ENCODE data around the gene MLC1. TPM values are rescaled to one million over a fixed set of nuclear protein-coding genes. Genes with fewer than 3 reads are reported as not detected.

The MLC1 gene
- total RNA-seq, 1 donor from 2014 or later, result 29.2 TPM

DNA sequence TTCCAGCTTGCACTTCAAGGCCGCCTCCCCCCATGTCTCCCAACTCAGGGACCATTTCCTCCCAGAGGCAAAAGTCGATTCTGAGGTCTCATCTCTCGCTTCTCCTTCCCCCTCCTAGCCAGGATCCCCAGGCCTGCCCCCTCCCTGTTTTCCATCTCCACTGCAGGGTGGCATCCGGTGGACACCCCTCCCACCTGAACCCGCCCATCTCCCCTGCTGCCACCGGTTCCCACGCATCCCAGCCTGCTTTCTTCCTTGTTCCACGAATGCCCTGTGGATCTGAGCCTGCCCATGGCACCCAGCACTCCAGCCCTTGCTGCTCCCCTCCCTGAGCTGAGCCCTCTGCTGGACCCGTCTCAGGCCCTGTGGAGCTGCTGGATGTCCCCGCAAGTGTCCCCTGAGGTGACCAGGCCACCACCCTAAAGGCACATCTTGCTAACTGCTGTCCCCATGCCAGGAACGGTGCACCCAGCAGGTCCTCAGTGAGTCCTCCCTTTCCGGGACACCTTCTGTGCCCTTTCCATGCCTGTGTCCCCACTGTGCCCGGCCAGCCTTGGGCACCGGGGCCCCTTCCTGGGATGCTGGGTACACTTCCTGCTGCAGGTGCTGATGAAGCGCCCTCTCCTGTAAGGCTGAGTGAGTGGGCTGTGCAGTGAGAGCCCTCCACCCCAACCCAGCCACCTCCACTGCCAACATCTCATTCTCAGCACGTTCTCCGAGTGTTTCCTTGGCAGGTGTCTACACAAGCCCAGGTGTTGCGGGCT is 73.6 kb downstream of the MLC1 start:
- H3K27ac ChIP-seq, result no peak overlapping the region
- DNase-seq (ENCODE audit: extremely low spot score in 2 of 2), result peak in 1 of 2 donors; percentile 58
- H3K4me3 ChIP-seq, result no peak overlapping the region
- intact Hi-C loops (cut with DNase I), result no loop called here
- no peaks in the 10 kb centered on the region for H3K9me3 ChIP-seq
- no peak for TF ChIP-seq POLR2AphosphoS5 (IDR thresholded peaks at IDR 0.05; ENCODE audit: insufficient read depth in 1 of 2, low read depth in 1 of 2)
- no peak for TF ChIP-seq POLR2A (IDR thresholded peaks at IDR 0.05)
- TF ChIP-seq, protein P1, sequence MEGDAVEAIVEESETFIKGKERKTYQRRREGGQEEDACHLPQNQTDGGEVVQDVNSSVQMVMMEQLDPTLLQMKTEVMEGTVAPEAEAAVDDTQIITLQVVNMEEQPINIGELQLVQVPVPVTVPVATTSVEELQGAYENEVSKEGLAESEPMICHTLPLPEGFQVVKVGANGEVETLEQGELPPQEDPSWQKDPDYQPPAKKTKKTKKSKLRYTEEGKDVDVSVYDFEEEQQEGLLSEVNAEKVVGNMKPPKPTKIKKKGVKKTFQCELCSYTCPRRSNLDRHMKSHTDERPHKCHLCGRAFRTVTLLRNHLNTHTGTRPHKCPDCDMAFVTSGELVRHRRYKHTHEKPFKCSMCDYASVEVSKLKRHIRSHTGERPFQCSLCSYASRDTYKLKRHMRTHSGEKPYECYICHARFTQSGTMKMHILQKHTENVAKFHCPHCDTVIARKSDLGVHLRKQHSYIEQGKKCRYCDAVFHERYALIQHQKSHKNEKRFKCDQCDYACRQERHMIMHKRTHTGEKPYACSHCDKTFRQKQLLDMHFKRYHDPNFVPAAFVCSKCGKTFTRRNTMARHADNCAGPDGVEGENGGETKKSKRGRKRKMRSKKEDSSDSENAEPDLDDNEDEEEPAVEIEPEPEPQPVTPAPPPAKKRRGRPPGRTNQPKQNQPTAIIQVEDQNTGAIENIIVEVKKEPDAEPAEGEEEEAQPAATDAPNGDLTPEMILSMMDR (IDR thresholded peaks at IDR 0.05), result no peak
- no peaks in the 10 kb centered on the region for H3K36me3 ChIP-seq
- peaks cover 18% of the 10 kb centered on the region for H3K4me1 ChIP-seq
- H3K27me3 ChIP-seq, result peaks cover 11% of the 10 kb centered on the region

DNA sequence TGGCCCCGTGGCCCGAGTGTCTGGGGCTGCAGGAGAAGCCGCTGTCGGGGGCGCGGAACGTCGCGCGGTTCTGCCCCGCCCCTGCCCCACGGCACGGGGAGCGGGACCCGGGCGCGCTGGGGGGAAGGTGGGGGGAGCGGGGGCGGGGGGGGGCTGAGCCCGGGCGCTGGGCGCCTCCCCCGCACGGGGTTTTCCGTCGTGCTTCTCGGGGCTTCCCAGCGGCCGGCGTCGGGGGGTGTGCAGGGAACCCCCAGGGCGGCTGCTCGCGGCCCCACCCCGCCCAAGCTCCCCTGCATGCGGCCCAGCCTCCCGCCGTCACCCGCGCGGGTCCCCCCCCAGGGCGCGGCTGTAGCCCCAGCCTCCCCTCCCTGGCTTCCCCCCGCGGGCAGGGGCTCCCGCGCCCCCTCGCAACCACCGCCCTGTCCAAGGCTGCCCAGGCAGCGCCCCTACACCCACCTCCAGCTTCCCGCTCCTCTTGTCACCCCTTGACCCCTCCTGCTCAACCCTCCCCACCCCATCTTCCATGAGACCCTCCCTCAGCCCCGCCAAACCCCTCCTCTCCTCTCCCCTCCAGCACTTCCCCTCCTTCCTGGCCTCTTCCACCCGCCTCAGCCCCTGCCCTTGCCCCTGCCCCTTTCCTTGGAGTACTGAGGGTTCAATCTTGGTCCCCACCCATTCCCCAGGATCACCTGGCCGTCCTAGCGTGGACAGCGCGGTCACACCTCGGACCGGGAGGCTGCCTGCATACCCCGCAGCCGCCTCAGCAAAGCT is 74.4 kb downstream of the MLC1 start:
- Histone ChIP-seq H3K27ac (no peak overlapping the region), H3K9me3 (no peaks in the 10 kb centered on the region), H3K4me1 (peaks cover 18% of the 10 kb centered on the region), H3K36me3 (no peaks in the 10 kb centered on the region), H3K4me3 (no peak overlapping the region), H3K27me3 (peaks cover 11% of the 10 kb centered on the region)
- no peak for DNase-seq (ENCODE audit: extremely low spot score in 2 of 2)
- TF ChIP-seq POLR2AphosphoS5 (IDR thresholded peaks at IDR 0.05; ENCODE audit: insufficient read depth in 1 of 2, low read depth in 1 of 2) (no peak), POLR2A (IDR thresholded peaks at IDR 0.05) (no peak)
- TF ChIP-seq, protein P1 (IDR thresholded peaks at IDR 0.05), result no peak
- intact Hi-C loops (cut with DNase I), result no loop called here

DNA sequence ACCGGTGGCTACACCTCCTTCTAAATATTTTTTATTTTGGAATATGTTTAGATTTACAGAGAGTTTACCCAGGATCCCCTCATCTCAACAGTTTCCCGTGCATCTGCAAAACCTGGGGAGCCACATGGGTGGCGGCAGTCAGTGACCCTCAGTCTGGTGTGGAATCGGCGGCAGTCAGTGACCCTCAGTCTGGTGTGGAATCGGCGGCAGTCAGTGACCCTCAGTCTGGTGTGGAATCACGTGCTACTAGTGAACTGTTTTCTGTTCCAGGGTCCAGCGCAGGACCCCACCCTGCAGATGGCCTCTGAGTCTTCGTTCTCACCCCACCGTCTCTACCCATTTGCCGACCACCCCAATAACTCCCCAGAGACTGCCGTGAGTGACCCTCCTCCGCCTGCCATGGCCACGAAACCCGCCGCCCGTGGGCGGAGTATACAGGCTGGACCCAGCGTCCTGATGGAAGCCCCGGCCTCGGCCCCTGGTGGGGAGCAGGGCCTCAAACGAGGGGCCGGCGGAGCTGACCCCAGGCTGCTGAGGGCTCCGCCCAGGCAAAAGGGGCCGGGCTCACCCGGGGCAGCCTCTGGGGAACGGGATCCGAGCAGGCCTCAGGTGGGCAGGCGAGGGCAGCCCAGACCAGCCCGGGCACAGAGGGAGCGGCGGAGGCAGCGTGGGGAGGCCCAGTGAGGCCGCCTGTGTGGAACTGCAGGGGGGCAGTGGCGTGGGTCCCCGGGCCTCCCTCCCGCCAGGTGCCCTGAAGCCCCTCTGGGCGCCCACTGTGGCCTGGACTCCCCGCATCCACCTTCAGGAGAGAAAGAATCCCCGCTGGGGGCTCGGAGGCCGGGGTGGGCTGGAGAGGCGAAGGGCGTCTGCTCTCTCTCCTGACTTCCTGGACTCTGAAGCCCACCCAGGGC is 75.2 kb downstream of the MLC1 start:
- TF ChIP-seq POLR2AphosphoS5 (IDR thresholded peaks at IDR 0.05; ENCODE audit: insufficient read depth in 1 of 2, low read depth in 1 of 2), result no peak
- peaks cover 18% of the 10 kb centered on the region for H3K4me1 ChIP-seq
- no peak overlapping the region for H3K27ac ChIP-seq
- H3K36me3 ChIP-seq, result no peaks in the 10 kb centered on the region
- DNase-seq (ENCODE audit: extremely low spot score in 2 of 2), result no peak
- peaks cover 11% of the 10 kb centered on the region for H3K27me3 ChIP-seq
- no peak overlapping the region for H3K4me3 ChIP-seq
- intact Hi-C loops (cut with DNase I), result no loop called here
- H3K9me3 ChIP-seq, result no peaks in the 10 kb centered on the region

Other genes with a start within 250 kb of the MLC1 start
- gene ZBED4, start 231.6 kb downstream of the MLC1 start, total RNA-seq, result 9.1 TPM
- gene ALG12, start 167.0 kb downstream of the MLC1 start, total RNA-seq, result 21.4 TPM
- gene CRELD2, start 166.8 kb downstream of the MLC1 start, total RNA-seq, result 34.4 TPM
- gene PIM3, start 124.7 kb downstream of the MLC1 start, total RNA-seq, result 97.2 TPM
- gene IL17REL, start 72.7 kb downstream of the MLC1 start, total RNA-seq, result not detected
- not detected for gene TTLL8, start 27.1 kb downstream of the MLC1 start, total RNA-seq
- 0.98 TPM for gene MOV10L1, start 4.6 kb upstream of the MLC1 start, total RNA-seq
- gene PANX2, start 85.3 kb upstream of the MLC1 start, total RNA-seq, result 4.2 TPM
- gene TRABD, start 100.5 kb upstream of the MLC1 start, total RNA-seq, result 40.3 TPM
- gene SELENOO, start 115.6 kb upstream of the MLC1 start, total RNA-seq, result 39.0 TPM
- 45.4 TPM for gene TUBGCP6, start 159.6 kb upstream of the MLC1 start, total RNA-seq
- 29.2 TPM for gene HDAC10, start 165.8 kb upstream of the MLC1 start, total RNA-seq
- 15.0 TPM for gene MAPK12, start 176.3 kb upstream of the MLC1 start, total RNA-seq
- 7.4 TPM for gene MAPK11, start 185.0 kb upstream of the MLC1 start, total RNA-seq
- 180 TPM for gene PLXNB2, start 222.2 kb upstream of the MLC1 start, total RNA-seq
- 2.7 TPM for gene DENND6B, start 241.6 kb upstream of the MLC1 start, total RNA-seq